ENCODE results near the gene MAGED2.

GRCh38 chrX:54818221-54818620 is 10.7 kb downstream of the MAGED2 start:
- TF ChIP-seq CEBPB (IDR thresholded peaks at IDR 0.05; ENCODE audit: low read depth) (no peak), CTCF (IDR thresholded peaks at IDR 0.05 in 2 of 3, conservative IDR thresholded peaks at IDR 0.05 in 1 of 3; ENCODE audit: borderline replicate concordance in 1 of 3, insufficient read depth in 1 of 3, low read depth in 2 of 3, low read length in 2 of 3) (no peak), POLR2A (IDR thresholded peaks at IDR 0.05; ENCODE audit: borderline replicate concordance, extremely low read depth, insufficient read depth, insufficient read length) (no peak)

All from HCT116 (cell line).